NCI-H1092 (cell line): ENCODE results near the gene SESN1.

Experiments used
- DNase-seq: peaks from one replicate; lab custom pipeline; 2025; lab: John Stamatoyannopoulos, UW

SESN1 gene

DNA sequence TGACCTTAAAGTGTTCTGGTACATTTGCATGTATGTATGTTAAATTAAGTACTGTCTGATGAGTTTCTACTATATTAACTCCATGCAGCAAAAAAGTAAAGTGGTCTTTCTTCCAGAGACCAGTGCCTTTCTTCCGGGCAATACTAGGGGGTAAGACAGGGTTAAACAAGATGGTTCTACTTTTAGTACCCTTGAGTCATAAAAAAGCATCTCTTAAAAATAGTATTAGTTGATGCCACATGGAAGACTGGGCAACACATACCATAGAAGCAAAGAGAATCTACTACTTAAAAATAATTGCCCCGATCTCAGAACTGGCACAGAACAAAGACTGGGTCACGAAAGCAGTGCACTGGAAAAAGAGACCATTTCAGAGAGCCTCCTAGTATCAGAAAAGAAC is 66.2 kb downstream of the SESN1 start:
- DNase-seq, result no peak

DNA sequence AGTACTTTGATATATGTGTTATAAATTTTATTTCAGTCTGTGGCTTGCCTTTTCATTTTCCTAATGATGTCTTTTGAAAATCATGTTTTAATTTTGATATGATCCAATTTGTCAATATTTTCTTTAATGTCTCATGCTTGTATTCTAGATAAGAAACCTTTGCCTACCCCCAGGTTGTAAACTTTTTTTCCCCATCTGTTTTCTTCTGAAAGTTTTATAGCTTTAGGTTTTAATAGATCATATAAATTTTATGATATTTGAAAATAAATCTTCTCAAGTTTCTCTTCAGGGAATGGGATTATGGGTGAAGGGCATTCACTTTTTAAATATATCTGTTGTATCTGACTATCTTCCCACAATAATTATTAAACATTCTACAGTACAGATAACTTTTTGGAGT is 66.7 kb downstream of the SESN1 start:
- DNase-seq, result no peak

DNA sequence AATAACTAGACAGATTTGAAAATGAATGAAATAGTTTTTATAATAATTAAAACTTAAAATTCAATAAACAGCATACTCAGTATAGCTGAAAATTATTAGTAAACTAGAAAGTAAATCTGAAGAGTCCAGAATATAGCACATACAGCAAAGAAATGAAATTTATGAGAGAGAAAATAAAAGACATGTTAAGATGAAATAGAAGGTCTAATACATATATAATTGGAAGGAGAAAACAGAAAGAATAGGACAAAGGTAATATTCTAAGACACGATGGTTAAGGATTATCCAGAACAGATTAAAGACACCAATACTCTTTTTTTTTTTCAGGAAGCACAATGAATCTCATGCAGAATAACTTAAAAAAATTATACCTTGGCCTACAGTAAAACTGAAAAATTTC is 69.0 kb downstream of the SESN1 start:
- no peak for DNase-seq

DNA sequence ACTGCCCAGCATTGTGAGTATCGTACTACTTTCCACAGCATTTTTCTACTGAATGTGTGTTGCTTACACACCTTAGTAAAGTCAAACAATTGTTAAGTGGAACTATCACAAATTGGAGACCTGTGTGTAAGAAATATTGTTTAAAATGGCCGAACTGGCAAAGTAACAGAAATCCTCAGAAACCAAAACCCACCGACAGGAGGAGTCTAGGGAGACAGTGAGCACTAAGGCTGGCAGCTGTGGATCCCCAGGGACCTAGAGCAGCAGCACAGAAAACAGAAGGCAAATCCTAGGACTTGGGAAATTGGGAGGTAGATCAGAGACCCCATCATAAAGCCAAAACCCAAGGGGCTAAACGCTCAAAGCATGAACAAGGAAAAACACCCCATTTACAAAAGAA is 69.9 kb downstream of the SESN1 start:
- no peak for DNase-seq

DNA sequence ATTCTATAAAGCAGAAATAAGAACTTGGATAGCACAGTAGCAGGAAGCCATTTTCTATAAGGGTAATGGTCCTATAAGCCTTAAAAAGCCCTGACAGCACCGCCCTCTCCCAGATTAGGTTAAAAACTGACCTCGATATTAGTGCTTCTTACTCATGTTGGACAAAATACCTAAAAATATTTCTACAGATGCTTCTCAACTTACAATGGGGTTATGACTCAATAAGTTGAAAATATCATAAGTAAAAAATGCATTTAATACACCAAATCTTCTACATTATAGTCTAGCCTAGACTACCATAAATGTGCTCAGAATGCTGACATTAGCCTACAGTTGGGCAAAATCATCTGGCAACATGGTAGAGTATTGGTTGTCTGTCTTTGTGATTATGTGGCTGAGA is 70.3 kb downstream of the SESN1 start:
- DNase-seq, result no peak

DNA sequence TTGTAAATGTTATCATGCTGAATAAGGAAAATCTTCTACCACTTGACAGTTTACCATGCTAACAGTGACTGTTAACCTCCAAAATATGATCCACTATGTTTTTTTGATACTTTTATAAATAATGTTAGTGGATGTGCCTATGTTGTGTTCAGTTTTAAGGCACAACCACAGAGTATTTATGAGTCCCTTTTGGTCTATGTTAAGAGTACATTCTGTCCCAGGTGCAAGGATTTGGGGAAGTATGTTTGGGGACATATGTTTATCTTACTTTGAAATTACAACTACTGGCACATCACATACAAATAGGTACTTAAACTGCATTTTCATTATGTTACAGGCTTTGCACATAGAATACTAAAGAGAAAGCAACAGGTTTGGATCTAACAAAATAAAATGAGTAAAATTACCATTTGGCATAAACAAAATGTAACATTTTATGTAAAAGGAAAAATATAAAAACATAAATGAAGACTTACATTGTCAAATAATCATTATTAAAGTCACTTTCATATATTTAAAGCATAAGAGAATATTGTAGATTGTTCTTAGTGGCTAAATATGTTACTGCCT is 71.2 kb downstream of the SESN1 start:
- no peak for DNase-seq

DNA sequence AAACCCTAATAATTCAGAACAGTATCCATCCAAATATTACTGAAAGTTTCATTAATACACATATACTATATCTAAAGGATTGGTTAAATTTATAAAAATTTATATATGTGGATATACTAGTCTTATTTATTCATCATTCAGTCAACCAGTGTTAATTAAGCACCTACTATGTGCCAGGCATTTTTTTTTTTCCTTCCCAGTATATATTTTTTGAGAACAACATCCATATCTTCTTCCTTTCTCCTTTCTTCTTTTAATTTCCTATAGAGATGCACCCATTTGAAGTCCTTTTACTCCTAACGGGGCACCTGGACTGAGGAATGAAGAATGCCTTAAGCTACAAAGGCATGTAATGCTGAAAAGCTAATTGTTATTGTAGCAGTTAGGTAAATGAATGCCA is 72.8 kb downstream of the SESN1 start:
- no peak for DNase-seq

DNA sequence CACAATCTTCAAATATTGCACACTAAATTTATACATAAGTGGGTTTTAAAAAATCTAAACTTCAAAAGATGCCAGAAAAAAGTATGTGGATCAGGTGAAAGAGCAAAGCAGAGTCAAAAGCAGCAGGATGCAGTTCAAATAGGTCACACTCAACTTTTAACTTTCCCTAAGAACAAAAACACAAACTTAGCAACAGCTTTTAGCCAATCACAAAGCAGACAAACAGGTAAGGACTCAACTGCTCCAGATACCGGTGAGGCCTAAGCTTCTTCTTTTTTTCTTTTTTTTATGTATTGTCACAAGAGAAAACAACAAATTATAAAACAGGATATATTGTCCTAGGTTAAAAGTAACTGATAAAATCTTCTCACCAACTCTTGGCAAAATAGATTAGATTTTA is 74.7 kb downstream of the SESN1 start:
- DNase-seq, result no peak

DNA sequence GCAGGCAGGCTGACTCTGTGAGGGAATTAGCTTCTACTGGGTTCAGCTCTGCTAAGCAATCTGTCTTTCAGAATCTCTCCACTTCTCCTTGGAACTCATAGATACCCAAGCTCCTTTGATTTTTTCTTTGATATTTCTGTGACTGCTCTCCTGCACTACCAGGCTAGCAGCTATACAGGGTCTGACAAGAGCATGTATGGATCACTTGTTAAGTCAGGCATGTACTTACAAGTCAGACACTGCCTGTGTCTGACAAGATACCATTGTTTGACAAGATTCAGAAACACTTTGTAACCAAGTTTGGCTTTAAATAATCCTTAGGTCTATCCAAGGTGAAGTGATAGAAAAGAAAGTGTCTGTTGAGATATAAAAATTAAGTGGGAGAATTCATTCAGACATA is 79.5 kb downstream of the SESN1 start:
- no peak for DNase-seq

DNA sequence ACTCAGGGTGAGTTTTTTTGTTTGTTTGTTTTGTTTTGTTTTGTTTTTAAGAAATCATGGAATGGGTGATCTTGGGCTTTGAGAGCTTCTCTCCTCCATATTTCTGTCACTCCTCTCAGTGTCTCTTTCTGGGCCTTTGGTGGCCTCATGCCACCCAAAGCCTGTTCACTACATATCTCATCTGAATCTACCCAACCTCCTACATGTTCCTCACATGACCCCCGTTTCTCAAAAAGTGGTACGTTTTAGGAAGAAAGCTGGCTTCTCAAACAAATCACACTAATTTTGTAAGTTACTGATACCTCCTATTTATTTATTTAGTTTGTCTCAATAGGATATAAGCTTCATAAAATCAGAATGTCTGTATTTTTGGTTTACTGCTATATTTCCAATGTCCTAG is 80.0 kb downstream of the SESN1 start:
- DNase-seq, result no peak

DNA sequence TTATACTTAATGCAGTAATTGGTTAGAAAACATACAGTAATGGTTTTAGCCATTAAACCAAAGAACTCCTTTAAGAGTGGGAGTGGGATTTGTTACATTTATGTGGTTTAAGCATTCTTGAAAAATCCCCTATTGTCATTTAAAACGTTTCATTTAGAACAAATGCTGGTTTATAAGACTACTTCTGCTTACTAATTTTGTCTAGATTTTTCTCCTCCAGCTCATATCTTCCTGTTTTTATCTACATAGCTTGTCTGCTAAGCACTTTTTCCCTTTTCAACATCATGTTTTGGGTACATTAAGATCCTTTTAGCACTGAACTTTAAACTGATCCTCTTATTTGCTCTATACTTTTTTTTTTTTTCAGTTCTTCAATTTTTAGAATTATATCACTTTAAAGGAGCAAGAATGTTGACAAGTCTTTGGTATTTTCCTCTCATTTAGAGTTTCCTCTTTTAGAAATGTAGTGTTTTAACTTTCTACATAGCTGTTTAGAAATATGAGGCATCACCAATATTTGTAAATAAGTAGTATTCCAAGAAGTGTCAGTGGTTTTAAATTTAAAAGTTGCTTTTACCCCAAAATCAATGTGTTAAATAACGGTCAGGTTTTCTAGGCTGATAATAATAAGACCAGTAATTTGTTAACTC is 80.9 kb downstream of the SESN1 start:
- DNase-seq, result no peak

DNA sequence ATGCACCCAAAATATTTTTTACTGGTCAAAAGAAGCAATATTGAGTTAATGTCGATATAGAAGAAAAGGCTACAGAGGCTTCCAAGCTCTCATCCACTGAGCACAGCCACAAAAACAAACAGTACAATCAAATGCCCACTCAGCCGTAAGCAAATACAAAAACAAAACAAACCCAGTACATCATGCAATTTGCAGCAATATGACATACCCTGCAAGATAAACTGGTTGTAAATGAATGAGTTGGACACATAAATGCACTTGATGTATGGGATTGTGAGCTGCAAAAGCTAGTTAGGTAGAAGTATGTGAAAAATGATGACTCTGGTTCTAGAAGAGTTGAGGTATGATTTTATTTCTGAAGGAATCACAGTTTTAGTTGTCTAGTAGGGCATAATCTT is 83.9 kb downstream of the SESN1 start:
- DNase-seq, result no peak

DNA sequence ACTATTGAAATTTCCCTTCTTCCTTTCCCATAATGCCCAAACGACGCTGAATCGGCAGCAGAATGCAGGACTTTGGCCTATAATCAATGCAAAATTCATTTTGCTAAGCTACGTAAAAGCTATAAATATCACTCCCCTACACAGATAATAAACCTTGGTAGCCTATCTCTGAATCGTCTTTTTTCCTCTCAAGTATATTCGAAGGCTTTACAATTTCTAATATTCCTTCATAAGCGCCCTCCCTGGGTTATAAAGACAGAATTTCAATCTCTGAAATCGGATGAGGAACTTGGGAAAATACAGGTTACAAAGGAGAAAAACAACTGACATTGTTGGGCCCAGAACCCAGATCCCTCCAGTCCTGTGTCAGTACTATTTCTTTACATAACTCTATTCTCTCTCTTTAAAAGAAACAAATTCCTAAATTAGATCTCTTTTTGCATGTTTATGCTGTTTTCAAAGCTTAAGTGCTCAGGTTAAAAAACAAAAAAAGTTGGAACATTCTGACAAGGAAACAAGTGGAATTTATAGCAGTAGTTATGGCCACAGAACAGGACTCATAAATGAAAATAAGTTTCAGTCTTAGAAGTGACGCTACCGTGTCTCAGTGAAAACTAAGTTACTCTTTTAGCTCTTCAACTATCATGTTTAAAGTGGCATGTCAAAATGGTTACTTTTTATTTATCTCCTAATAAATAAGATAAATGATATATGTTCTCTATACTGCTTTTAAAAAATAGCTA is 84.5 kb downstream of the SESN1 start:
- DNase-seq, result no peak

DNA sequence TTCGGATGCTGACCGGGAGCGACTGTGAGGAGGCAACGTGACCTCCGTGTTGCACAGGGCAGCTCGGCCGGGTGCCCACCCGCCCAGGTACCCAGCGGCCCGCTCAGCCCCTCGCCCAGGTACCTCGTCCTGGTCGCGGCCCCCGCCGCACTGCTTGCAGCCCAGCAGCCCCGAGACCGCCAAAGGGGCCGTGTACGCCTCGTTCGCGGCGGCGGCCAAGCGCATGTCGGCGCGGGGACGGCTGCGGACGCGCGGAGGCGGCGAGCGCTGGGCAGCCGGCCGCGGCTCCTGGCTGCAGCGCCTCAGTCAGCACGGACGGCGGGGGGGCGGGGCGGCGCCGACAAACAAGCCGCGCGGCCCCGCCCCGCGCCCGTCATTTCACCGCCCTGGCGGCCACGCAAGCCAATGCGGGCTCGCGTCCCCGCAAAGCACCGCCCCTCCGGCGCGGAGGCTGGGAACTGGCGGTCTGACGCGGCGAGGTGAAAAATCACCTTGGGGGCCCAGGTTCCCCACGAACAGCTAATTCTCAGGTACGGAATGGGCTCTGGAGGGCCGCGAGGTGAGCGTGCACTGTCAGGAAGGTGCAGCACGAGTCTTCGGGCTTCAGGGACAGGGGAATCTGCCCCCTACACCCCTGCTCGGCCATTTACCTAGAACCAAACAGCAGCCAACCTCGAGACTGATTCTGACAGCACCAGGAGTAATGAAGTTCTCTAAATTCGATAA is 85.2 kb downstream of the SESN1 start:
- DNase-seq, result peak; percentile 63

DNA sequence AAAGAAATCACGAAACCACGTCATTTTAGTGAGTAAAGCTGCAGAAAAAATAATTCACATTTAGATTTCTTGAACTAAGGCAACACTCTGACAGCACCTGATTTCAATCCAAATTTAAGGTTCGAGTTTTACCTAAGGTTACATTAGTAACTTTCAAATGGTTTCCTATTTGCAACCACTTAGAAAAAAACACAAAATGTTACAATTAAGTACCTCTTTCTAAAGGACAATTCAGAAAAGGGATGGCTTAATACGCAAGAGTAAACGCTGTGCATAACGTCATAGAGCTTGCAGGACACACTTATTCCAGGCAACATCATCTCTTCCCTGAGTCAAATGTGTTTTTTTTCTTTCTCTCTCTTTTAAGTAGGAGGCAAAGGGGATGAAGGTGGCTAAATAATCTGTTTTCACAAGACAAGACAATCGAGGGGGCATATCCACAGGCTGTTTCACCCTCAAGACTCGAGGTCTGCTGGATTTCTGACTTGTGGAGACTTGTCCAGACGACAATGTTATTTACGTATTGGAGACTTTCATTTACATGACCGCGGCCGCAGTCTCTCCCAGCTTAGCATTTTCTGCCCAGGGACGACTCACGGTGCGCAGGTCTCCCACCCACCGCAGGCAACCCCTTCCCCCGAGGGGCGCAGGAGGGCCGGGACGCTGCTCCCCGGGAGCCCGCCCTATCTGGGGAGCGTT is 86.0 kb downstream of the SESN1 start:
- no peak for DNase-seq

DNA sequence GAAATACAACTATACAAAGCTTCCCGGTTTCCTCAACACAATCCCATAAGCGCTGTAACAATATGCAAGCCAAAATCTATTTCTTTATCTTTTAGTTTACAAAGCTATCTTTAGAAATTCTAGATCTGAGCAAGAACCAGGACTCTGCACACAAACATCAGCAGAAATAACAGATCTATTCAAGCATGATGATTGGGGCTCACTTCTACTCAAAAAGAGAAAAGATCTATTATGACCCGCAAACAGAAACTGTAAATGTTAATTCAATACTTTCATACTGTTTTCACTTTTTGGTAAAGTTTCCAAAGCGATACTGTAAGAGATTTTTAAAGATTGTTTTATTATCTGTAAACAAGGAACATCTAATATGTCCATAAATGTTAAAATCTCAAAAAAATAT is 86.6 kb downstream of the SESN1 start:
- DNase-seq, result no peak

DNA sequence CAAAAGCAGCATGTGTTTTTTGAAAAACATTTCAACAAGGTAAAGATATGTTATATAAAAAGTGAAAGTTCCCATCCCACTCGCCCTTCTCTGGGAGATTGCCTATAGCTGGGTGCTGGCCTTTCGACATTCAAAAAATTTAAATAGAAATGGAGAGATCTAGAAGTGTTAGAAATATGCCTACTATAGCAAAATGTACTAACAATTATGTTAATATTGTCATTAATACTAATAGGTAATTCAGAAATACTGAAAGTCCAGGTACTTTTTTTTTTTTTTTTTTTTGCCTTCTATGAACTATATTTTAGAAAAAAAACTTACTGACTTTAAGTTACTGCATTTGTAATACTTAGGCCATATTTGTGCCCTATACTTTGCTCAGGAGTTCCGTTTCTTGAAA is 87.1 kb downstream of the SESN1 start:
- DNase-seq, result no peak

DNA sequence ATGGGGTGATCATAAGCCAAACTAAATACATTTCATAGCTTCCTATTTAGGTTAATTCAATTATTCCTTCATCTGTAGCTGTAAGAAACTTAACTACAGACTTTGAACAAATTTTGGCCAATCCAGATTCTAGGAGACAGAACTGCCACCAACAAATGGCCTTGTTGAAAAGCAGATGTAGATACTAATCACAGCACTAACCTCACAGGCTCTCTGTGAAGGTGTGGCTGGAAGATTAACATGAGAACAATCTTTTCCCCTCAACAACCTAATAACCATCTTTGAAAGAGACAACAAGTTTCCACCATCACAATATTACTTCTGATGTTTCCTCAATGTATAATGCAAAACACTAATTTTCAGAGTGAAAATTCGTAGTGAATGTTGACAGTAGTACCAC is 87.8 kb downstream of the SESN1 start:
- no peak for DNase-seq

DNA sequence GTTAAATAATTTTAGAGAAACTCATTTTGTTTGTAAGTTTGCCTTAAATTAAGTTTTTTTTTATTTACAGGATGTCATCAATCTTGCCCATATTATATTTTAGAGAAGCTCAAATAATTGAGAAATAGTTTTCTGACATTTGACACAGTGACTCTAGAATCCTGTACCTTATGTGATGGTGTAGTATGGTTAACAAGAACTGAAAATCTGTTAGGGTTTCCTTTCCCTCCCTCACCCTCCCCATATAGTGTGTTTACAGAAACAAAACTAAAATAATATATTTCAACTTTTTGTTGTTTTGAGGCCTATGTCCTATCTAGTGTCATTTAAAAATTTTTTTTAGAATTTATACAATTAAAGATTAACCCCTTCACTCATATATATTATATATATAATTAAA is 91.8 kb downstream of the SESN1 start:
- DNase-seq, result no peak

DNA sequence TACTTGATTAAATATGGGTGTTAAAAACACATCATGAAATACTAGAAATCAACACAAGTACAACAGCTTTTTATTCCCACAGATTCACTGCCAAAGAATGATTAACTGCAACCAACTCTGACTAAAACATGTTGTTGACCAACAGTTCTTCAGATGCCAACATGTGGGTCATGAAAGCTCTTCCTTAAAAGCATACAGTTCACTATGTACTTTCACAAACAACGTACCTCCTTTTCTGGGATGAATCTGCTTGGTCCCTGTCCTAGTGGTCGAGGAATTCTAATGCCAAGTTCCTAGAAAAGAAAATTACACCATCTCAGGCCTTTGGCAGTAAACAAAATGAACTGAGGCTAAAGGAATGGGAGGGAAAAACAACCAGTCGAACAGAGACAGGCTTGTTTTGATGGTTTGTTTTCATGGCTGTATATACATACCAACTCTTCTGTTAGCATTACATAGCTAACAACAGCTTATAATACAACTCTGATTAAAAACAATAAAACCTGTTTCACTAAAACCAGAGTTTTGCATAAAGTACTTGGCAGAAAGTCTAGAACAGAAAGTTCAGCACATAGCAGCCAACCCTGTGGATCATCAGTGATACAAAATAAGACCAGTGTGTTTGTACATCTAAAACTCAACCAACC is 92.5 kb downstream of the SESN1 start:
- no peak for DNase-seq

DNA sequence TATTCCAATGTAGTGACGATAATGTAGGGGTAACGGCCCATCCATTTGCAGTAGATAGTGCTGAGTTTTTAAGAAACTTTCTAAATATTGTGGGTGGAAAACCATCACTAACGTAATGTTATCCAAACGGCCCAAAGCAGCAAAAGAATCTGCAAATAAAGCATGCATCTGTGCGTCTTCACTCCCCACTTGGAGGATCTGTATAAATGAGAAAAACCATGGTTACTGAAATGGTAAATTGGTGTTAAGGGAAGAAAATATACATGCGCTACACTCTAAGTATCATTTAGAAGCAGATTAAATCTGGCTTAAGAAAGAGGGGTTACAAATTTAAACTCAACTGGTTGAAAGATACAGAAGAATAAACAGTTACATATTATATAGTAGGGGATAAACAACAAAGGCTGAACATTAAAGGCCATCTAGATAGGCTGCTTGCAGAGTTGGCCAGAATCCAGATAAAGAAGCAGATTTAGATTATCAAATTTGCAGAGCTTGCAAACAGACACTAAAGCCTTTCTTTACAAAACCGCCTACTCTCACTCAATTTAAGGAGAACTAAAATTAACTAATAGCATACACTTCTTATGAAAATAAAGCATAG is 93.3 kb downstream of the SESN1 start:
- no peak for DNase-seq

DNA sequence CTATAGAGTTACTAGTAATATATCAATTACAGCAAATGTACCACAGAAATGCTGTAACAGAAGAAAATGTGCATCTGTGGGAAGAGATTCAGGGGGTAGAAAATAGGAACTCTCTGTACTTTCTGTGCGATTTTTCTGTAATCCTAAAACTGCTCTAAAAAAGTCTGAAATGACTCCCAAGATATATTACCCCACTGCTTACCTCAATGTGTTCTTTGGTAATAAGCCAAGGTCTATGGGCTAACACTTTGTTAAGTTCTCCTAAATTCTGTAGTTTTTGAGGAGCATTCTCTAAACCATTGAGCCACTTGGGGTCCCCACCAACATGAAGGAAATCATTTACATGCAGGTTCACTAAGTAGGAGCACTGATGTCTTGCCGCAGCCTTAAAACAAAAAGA is 94.4 kb downstream of the SESN1 start:
- DNase-seq, result no peak
